ENCODE data around the gene BHMT2.

BHMT2 gene

DNA sequence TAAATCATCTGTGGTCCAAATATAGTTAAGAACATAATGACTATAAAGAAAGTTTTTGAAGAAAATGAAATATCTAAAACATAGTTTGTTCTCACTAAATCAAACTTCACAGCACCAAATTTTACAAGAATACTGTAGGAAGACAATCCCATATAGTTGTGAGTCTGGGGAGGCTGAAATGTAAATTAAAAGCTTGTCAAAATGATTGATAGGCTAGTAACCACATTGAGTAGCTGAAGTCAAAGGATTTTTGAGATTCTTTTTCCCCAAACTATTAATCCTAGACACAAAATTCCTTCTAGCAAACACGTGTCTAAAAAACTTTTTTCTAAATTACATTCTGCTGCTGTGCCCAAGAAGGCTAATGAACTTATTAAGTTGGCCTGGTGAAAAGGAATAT, 55.0 kb downstream of the BHMT2 start:
- DNase-seq = no peak

DNA sequence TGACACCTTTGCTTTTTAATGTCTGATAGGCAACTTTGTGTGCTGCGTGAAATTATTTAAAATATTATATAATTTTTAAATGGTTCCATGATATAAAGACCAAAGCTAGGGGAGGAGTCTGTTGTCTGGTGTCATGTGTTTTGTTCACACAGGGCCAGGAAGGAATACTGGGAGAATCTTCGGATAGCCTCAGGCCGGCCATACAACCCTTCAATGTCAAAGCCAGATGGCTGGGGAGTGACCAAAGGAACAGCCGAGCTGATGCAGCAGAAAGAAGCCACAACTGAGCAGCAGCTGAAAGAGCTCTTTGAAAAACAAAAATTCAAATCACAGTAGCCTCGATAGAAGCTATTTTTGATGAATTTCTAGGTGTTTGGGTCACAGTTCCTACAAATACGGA, 61.2 kb downstream of the BHMT2 start:
- no peak for DNase-seq

DNA sequence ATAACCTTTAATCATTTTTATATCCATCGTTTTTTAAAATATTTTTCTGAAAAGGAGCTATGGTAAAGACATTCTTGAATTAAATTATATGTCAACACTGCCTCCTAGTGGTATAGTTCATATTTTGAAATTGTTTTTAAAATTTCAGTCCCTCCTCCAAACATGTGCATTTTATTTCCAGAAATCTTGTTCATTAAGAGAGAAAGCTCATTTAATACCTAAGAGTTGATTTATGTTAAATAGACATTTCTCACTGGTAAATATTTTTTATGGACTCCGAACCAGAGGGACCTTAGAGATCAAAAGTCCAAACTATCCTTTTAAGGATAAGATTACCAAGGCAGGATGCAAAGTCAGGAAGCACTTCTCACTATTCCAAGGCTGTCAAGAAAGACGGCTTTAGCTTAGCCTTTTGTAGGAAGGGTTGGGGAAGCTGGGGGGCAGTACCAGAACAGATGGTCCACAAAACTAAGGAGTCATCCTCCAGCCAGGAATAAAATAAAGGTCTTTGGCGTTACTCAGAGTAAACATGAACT, 63.6 kb downstream of the BHMT2 start:
- DNase-seq = peak; percentile 5

DNA sequence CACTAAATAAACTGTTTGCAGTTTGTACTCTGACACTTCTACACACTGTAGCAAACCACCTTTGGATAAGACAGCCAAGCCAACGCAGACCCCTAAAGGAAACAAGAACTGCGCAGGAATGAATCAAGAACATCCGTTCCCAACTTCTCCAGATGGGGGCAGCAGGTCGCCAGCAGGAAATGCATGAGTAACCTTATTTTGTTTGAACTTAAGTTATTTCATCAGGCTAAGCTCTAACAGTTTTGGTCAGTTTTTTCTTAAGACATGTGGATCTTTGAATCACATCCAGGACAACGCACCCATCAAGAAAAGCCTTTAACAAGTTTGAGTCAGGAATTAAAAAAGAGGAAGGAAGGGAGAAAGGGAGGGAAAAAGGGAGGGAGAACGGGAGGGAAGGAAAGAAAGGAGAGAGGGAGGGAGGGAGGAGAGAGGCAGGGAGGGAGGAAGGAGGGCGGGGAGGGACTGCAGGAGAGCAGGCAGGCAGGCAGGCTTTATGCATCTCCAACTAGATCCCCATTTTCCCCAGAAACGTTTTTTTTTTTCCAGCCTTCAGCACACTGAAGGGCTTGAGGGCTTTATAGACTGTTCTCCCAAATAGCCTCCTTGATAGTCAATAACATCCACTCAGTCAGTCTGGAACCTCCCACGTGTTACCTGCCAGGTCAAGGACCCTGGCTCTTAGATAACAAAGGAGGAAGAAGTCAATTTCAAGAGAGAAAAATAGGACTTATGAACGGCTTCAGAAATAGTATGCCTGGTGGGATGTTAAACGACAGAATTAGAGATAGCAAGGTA, 64.3 kb downstream of the BHMT2 start:
- DNase-seq = peak; percentile 7

DNA sequence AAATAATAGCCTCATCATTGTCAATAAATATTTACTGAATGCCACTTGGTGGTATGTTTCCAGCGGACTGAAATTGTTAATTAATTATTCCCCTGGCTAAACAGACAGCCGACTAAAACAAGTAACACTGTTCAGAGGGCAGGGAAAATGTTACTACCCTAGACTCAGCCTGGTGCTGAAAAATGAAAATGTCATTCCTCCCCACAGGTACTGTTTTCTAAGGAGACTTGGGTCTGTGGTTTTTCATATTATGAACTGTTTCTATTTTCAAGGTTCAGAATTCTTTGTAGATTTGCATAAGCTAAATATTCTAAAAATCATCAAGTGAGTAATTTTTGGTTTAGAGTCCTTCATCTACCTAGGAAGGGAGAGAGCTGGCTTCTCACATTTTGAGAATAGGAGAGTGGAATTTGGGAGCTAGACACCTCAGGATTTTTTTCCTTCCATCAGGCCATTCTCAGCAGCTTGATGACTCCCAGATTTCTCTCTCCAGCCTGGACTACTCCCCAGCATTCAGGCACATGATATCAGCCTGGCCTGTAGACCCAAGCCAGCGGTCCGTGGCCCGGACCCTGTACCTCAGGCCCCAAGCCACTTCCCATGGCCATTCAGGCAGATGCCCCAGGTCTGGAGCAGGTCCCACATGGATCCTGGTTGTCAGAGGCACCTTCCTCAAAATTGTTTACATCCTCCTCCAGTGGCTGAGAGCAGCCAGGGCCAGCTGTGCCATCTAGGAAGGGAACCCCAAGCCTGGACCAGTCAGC, 66.4 kb downstream of the BHMT2 start:
- no peak for DNase-seq

DNA sequence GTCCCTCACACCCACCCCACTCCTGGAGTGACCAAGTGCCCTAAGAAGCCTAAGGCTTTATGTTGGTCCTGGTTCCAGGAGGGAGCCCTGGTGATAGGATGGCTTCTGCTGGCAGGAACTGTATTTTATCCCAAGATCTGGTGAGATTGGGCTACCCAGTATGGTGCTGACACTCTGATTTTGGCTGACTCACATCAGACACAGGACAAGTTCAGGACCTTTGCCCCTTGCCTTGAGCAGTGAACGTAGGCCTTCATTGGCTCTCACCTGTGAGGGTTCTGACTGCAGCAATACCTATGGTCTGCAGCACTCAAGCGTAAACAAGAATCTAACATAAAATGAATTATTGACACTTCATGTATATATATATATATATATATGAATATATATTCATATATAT, 67.1 kb downstream of the BHMT2 start:
- DNase-seq = no peak
